Mucosa of descending colon (tissue), 3 donors: Measurements from ENCODE around the gene URB1. TPM values are rescaled to one million over a fixed set of nuclear protein-coding genes. Genes with fewer than 3 reads are reported as not detected.

Source experiments
- ATAC-seq: fragments of 200-7000 bp; cut with Tn5 transposase; one replicate; pipeline ENCODE4 v1.9.1; 2020; ENCODE audit warnings: mild to moderate bottlenecking, moderate library complexity
- DNase-seq, 3 donors: peaks; one replicate each; pipeline ENCODE4 v3.0.0-alpha.2; 2020
- H3K36me3 ChIP-seq: fragments of 200-600 bp; one replicate; pipeline ENCODE4 v1.8.0; 2021; ENCODE audit warnings: low read depth, mild to moderate bottlenecking
- H3K4me1 ChIP-seq: fragments of 200-600 bp; one replicate; pipeline ENCODE4 v1.8.0; 2021; ENCODE audit warnings: low read depth, mild to moderate bottlenecking
- H3K4me3 ChIP-seq: fragments of 200-600 bp; one replicate; pipeline ENCODE4 v1.8.0; 2021; ENCODE audit warnings: mild to moderate bottlenecking
- H3K9me3 ChIP-seq: fragments of 200-600 bp; one replicate; pipeline ENCODE4 v1.8.0; 2021; ENCODE audit warnings: mild to moderate bottlenecking
- CTCF ChIP-seq: fragments of 200-600 bp; IDR thresholded peaks from one replicate; pipeline ENCODE4 v1.8.0; 2022; ENCODE audit warnings: antibody characterized with exemption, mild to moderate bottlenecking
- intact Hi-C, 2 donors: fragments of 100-400 bp; cut with DNase I in 1 of 2; cut with micrococcal nuclease in 1 of 2; formaldehyde crosslinking; loops; one replicate each; pipeline versions ENCODE4 v1.11.0 to v1.11.1; 2022; cut with DNase I, micrococcal nuclease
- total RNA-seq, 3 donors: library from RNA; stranded (reverse); fragmentation: NEBNext Ultra II Directional in 2 of 3; extraction: Animal tissue kit (Norgen Biotek cat#: 25700) in 2 of 3; gene quantifications; one replicate each; pipeline versions ENCODE4 v1.2.1 to v1.2.4, GENCODE V29; 2021 to 2023
- donor health status: DM: no; HTN: no; CAD: no; lungs with moderate emphysema.
- donor health status: DM: no; HTN: no; CAD: no.
- donor health status: DM: no; HTN: yes; CAD: no.

URB1 gene
- total RNA-seq, 3 donors from 2014 or later: 8.4 to 13.5 (median 8.7) TPM

GRCh38 chr21:32298658-32299081 lies 94.1 kb downstream of the URB1 start, which contains the start of gene MRAP:
Gene MRAP (plus strand): TSS chr21:32298855. CDS start chr21:32298972, 117 bp downstream.
- no peak for TF ChIP-seq CTCF
- intact Hi-C loops: no loop called here
- no peak for ATAC-seq
- no peak for DNase-seq
- H3K4me1 ChIP-seq: no peaks in the 10 kb centered on the region
- H3K4me3 ChIP-seq: no peak within 1 kb of the TSS
- H3K36me3 ChIP-seq: no peaks in the 10 kb centered on the region
- H3K9me3 ChIP-seq: no peaks in the 10 kb centered on the region

GRCh38 chr21:32298148-32298559 lies 94.7 kb downstream of the URB1 start:
- intact Hi-C loops: no loop called here
- TF ChIP-seq CTCF: no peak

GRCh38 chr21:32297449-32297848 lies 95.4 kb downstream of the URB1 start:
- intact Hi-C loops: no loop called here
- H3K36me3 ChIP-seq: no peaks in the 10 kb centered on the region
- H3K4me3 ChIP-seq: no peak overlapping the region
- DNase-seq: no peak
- TF ChIP-seq CTCF: no peak
- ATAC-seq: no peak
- H3K9me3 ChIP-seq: no peaks in the 10 kb centered on the region
- H3K4me1 ChIP-seq: no peaks in the 10 kb centered on the region

More at GRCh38 chr21:32298148-32298559, 94.7 kb downstream of the URB1 start:
- H3K9me3 ChIP-seq: no peaks in the 10 kb centered on the region
- DNase-seq (no peak), ATAC-seq (no peak)
- H3K4me3 ChIP-seq: no peak overlapping the region
- H3K36me3 ChIP-seq: no peaks in the 10 kb centered on the region
- no peaks in the 10 kb centered on the region for H3K4me1 ChIP-seq

- no peak for TF ChIP-seq CTCF
- ATAC-seq: no peak
- Histone ChIP-seq H3K9me3 (no peaks in the 10 kb centered on the region), H3K4me1 (no peaks in the 10 kb centered on the region), H3K36me3 (no peaks in the 10 kb centered on the region), H3K4me3 (no peak overlapping the region)
- DNase-seq: no peak
- intact Hi-C loops: no loop called here
Observed at GRCh38 chr21:32285476-32285875, 107.3 kb downstream of the URB1 start.

GRCh38 chr21:32282992-32283391 lies 109.8 kb downstream of the URB1 start:
- ATAC-seq (no peak), DNase-seq (no peak)
- no peak overlapping the region for H3K4me3 ChIP-seq
- H3K9me3 ChIP-seq: no peaks in the 10 kb centered on the region
- no peak for TF ChIP-seq CTCF
- H3K4me1 ChIP-seq: peaks cover 13% of the 10 kb centered on the region
- no peaks in the 10 kb centered on the region for H3K36me3 ChIP-seq
- intact Hi-C loops: no loop called here

- no peak for TF ChIP-seq CTCF
- ATAC-seq: no peak
- H3K36me3 ChIP-seq: no peaks in the 10 kb centered on the region
Observed at GRCh38 chr21:32281531-32281930, 111.3 kb downstream of the URB1 start.

More at GRCh38 chr21:32281531-32281930, 111.3 kb downstream of the URB1 start:
- intact Hi-C loops: no loop called here
- Histone ChIP-seq H3K4me1 (peaks cover 17% of the 10 kb centered on the region), H3K4me3 (no peak overlapping the region), H3K9me3 (no peaks in the 10 kb centered on the region)
- DNase-seq: no peak
